Measurements from ENCODE around the gene MARK3.

MARK3 gene

DNA sequence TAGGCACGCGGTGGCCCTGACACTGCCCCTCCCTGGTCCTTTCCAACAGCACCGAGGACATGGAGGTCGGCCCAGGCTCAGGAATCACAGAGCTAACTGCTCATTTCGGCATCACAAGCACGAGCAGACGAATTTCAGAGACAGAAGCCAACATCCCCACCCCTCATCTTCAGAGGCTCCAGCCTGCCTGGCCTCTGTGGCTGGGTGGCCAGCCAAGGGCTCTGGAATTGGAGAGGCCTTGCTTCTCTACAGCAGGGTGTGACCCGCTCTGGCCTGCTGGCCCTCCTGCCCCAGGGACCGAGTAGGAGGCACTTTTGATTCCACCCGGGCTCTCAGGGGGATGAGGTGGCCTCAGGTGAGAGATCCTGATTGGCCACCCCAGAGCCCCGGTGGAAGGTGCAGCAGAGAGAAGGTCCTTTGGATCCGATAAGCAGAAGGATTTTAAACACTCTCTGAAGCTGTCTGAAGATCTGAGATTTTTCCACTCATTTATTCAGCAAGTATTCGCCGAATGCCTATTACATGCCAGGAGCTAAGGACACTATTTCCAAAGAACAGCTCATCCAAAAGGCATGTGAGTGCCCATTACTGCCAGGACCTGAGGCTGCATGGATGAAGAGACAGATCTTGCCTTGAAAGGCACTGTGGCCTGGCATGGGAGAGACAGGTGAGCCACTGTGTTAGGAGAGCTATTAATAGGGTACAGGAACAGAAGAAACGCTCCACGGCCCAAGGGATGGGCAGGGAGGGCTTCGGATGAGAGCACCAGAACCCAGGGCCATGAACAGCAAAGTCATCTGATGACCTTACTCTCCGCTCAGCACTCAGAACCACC is 167.0 kb downstream of the MARK3 start:
- DNase-seq, result no peak

DNA sequence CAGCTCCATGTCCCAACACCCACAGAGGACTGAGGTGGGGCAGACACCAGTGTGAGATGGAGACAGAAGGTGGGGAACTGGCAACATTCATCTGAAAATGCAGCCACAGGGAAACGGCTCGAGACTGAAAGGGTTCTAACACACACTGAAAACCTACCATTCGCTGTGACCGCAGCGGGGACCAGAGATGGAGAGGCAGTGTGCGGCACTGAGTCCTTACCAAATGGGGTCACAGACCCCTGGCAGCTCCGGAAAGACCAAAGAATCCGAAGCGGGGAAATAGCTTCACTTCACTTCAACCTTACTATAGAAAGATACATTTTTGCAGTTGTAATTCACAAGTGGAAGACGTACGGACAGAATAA is 167.6 kb downstream of the MARK3 start:
- DNase-seq, result no peak
